GDM1 (cell line): ENCODE data around the gene PRR30.

Source experiments
- DNase-seq: peaks from one replicate; lab custom pipeline; 2025; lab: John Stamatoyannopoulos, UW

The PRR30 gene

GRCh38 chr2:27154488-27154887, 15.3 kb upstream of the PRR30 start:
- no peak for DNase-seq

- DNase-seq, result no peak
Measured at GRCh38 chr2:27152796-27153464, 13.7 kb upstream of the PRR30 start.

DNA sequence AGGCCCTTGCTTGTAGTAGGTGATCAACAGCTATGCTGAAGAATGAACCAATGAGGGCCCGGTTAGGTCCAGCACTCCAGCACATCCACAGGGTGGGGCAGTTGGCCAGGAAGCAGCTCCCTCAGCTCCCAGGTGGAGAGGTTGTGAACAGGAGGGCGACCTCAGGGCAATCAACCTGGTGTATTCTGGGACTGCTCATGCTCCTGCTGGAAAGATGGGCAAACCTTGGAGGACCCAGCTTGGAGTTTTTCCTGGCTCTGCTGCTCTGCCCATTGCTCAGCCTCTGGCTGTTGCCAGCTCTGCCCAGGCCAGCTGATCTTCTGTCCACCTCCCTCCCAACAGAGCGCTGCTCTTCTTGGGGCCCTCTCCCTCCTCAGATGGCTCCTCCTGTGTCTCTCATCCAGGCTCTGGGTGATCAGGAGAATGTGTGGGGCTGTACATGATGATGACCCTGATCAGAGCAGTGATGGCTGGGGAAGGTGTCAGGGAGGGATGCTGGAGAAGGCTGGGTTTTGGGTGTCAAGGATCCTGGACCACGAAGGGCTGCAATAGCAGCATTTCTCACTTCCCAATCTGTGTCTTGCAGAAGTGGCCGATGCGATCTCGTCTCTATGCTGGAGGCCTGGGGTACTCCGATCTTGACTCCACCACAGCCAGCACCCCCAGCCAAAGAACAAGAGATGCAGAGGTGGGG, 13.0 kb upstream of the PRR30 start:
- DNase-seq, result no peak

GRCh38 chr2:27150639-27151230, 11.5 kb upstream of the PRR30 start:
- DNase-seq, result no peak

- DNase-seq, result no peak
Measured at GRCh38 chr2:27149570-27150405, 10.6 kb upstream of the PRR30 start.

DNA sequence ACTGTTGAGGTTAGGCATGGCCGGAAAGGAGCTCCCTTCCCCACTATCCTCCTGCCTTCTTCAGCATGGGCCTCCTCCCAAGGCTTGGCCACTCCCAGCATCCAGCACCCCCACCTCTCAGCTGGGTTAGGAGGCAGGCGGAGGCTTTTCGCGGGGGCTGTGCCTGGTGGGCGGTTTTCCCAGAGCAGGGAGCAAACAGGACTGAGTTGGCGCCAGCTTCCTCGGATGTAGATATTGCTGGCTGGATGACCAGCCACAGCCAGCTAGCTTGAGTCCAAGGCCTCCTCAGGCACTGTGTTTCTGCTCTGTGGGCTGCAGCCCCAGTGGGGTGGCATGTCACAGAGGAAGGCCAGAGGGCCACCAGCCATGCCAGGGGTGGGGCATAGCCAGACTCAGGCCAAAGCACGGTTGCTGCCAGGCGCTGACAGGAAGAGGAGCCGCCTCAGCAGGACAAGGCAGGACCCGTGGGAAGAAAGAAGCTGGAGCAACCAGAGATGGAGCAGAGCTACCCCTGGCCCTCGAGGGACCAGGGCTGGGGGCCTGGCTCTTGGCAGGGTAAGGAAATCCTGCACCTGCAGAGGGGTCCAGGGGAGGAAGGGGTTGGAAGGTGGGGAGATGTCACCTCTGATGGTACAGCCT, 9.7 kb upstream of the PRR30 start, which contains the start of gene TCF23:
TCF23 (plus strand) TSS at position 204 of the 639 bp plus-strand sequence; CDS start at position 334, 130 bp downstream.
- DNase-seq, result no peak

DNA sequence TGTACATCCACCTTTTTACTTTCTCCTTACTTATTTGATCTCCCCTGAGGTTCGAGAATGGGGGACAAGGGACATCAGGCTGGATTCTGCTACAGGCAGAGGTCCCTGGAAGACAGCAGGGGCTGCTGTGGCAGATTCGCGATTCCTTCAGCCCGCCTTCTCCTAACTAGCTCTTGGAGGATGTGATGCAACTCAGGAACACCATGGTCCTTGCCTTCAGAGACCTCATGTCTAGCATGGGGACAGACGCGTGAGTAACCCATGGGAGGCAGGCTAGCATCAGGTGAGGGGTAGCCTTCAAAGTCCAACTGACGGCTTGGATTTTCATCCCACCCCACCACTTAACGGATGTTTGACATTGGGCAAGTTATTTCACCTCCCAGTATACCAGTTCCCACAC, 8.7 kb upstream of the PRR30 start:
- DNase-seq, result no peak

DNA sequence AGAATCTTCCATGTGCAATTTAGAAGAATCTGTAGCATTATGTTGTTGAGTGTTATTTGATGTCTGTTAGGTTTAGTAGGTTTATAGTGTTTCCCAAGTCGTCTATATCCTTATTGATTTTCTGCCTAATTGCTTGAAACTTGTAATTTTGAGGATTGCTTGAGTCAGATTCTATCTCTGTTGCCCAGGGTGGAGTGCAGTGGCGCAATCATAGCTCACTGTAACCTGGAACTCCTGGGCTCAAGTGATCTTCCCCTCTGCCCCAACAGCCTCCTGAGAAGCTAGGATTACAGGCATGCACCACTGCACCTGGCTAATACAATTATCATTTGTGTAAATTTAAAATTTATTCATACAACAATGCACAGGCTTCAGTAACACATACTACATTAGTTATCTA, 6.5 kb upstream of the PRR30 start:
- DNase-seq, result no peak

GRCh38 chr2:27143285-27143684, 4.1 kb upstream of the PRR30 start:
- no peak for DNase-seq

GRCh38 chr2:27138111-27138510, 1.1 kb downstream of the PRR30 start:
- no peak for DNase-seq

DNA sequence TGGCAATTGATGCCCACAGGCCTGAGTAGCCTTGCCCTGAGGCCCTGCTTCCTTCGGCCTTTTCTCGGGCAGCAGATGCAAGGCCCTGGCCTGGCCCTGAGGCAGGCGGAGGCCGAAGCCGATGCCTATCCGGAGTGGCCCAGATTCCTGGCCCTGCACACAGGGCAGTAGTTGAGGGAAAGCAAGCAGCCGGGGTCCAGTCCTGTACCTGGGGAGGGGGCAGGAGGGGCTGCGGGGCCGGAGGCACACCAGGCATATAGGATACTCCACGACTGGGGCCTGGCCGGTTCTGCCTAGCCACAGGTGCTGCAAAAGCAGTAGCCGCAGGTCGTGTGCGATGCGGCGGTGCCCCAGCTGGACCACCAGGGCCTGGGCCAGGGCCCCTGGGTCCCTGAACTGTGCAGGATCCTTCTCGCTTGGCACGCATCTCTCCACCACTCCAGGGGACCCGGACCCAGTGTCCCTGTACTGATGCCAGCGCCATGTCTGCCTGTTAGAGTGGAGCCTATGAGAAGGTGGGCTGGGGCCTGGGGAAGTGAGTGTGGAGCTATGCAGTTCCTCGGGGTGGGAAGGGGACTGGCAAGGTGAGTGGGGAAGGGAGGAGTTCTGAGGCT, 1.8 kb downstream of the PRR30 start:
- DNase-seq, result no peak

GRCh38 chr2:27136751-27137150, 2.5 kb downstream of the PRR30 start:
- no peak for DNase-seq

GRCh38 chr2:27135478-27135955, 3.7 kb downstream of the PRR30 start:
- DNase-seq, result peak; percentile 34

GRCh38 chr2:27134781-27135477, 4.3 kb downstream of the PRR30 start:
- DNase-seq, result no peak

- DNase-seq, result peak; percentile 95
Measured at GRCh38 chr2:27133905-27134780, 5.1 kb downstream of the PRR30 start, which contains the start of gene PREB. Gene PREB (minus strand): TSS chr2:27134636. CDS start chr2:27134421, 215 bp downstream.

DNA sequence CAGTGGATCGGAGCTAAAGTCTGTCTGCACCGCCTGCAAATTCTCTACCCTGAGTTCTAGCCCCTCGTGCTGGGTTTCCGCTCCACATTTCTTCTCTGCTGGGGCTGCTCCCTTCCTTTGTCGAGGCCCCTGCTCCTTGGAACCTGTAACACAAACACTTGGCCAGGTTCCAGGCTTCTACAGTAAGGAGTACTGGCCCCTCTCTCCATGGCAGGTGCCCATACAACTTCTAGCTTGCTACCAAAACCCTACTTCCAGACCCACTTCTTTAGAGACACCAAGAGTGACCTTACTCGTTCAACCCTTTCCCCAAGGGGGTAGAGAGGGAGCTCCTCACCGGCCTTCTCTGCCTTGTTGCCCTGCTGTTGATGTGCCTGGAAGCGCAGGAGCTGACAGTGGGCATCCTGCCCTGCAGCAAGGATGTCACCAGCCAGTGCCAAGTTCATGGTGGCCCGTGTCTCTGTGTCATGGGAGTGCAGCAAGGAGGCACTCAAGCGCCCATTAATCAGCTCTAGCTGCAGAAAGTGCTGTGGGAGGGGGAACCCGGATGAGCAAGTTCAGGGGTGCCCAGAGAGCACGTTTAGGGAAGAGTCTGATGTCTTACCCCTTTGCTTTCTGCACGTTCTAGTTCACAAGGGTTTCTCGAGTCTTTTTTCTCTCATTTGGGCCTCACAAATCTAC, 5.9 kb downstream of the PRR30 start:
- no peak for DNase-seq

DNA sequence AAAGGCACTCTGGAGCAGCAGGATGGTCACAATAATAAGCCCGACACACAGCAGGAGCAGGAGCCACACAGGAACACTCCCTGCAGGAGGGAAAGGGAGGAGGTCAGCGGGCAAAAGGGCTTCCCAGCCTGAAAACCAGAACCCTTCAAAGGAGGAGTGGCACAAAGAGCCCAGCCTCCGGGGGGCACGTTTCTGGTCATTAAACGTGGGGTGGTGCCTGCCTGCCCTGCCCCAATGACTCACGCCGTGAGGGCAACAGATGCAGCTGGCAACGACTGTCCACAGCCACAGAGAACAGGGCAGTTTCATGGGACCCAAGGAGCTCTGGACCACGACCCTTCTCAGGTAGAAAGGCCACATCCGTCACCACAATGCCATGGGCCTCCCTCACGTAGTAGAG, 7.8 kb downstream of the PRR30 start:
- no peak for DNase-seq

- DNase-seq, result no peak
Measured at GRCh38 chr2:27130396-27130795, 8.8 kb downstream of the PRR30 start.
